ENCODE data around the gene SPOPL.

DNA sequence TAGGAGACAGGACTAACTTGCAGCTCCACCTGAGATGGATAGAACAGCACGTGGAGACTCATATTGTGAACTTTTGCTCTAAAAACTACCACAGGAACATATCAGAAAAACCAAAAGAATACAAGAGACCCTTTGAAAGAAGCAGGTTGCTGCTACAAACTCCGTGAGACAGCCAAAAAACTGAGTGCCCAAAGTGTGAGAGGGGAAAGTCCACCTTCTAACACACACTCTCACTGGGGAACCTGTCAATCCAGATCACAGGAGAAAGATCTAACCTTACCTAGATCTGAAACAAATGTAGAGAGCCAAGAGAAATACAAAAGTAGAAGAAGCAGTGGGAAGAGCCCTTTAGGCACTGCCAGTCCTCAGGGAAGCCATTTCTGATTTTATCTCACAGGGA, 46.3 kb upstream of the SPOPL start:
- no peak for TF ChIP-seq CTCF (conservative IDR thresholded peaks at IDR 0.05)
- no peak for TF ChIP-seq EZH2 (IDR thresholded peaks at IDR 0.05; ENCODE audit: low read depth)

All from PC-9 (cell line).